GM06990 (cell line): Measurements from ENCODE around the gene CFAP251.

Experiments
- DNase-seq: peaks from one replicate; pipeline ENCODE4 v3.0.0-alpha.2; 2011; ENCODE audit not compliant: insufficient read length; ENCODE audit errors: extremely low read depth
- H3K27me3 ChIP-seq: replicated peaks from 2 replicates; pipeline ENCODE4 v1.6.0; 2011; ENCODE audit warnings: low read length; ENCODE audit not compliant: control insufficient read depth, insufficient read depth
- H3K36me3 ChIP-seq: 2 replicates; pipeline ENCODE4 v1.5.1; 2011; ENCODE audit warnings: low read length; ENCODE audit not compliant: control insufficient read depth, insufficient read depth
- H3K4me3 ChIP-seq: replicated peaks from 2 replicates; pipeline ENCODE4 v1.5.1; 2011; ENCODE audit warnings: low read depth, mild to moderate bottlenecking, control low read depth, low read length
- TF ChIP-seq, protein P1 (sequence below): IDR thresholded peaks from 2 replicates; pipeline ENCODE4 v1.5.1; 2011; ENCODE audit warnings: low read length, control low read depth, mild to moderate bottlenecking, inconsistent platforms; ENCODE audit not compliant: insufficient read depth, poor library complexity, severe bottlenecking

CFAP251 gene

DNA sequence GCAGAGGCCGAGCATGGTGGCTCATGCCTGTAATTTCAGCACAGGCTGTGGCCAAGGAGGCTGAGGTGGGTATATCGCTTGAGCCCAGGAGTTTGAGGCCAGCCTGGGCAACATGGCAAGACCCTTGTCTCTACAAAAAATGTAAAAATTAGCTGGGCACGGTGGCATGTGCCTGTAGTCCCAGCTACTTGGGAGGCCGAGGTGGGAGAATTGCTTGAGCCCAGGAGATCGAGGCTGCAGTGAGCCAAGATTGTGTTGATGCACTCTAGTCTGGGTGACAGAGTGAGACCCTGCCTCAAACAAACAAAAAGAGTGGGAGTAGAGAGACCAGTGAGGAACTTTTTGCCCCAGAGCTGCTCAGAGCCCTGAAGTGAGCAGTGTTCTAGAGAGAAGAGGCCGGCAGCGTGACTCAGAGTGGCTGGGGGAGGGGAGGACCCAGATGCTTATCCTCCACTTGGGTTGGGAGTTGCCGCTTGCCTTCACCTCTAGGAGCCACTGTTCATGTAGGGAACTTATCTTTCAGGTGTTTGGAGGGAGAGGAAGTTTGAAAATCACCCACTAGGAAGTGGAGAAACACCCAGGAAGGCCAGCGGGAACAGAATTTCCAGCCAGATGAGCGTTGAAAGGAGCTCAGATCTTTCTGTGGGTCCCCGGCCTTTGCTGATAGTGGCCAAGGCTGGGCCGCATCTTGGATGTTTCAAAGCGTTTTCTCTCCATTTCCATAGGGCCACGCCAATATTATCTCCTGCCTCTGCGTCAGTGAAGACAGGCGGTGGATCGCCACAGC, 15.3 kb downstream of the CFAP251 start:
- no peaks in the 10 kb centered on the region; the same call in 1 of the 2 replicates for H3K36me3 ChIP-seq
- no peak for DNase-seq

GRCh38 chr12:121934309-121934664, 15.9 kb downstream of the CFAP251 start:
- DNase-seq = no peak
- TF ChIP-seq, protein P1, sequence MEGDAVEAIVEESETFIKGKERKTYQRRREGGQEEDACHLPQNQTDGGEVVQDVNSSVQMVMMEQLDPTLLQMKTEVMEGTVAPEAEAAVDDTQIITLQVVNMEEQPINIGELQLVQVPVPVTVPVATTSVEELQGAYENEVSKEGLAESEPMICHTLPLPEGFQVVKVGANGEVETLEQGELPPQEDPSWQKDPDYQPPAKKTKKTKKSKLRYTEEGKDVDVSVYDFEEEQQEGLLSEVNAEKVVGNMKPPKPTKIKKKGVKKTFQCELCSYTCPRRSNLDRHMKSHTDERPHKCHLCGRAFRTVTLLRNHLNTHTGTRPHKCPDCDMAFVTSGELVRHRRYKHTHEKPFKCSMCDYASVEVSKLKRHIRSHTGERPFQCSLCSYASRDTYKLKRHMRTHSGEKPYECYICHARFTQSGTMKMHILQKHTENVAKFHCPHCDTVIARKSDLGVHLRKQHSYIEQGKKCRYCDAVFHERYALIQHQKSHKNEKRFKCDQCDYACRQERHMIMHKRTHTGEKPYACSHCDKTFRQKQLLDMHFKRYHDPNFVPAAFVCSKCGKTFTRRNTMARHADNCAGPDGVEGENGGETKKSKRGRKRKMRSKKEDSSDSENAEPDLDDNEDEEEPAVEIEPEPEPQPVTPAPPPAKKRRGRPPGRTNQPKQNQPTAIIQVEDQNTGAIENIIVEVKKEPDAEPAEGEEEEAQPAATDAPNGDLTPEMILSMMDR = no peak
- Histone ChIP-seq H3K36me3 (no peaks in the 10 kb centered on the region; the same call in 1 of the 2 replicates), H3K27me3 (no peaks in the 10 kb centered on the region), H3K4me3 (no peak overlapping the region)

More for the DNA sequence above, 15.3 kb downstream of the CFAP251 start:
- Histone ChIP-seq H3K4me3 (no peak overlapping the region), H3K27me3 (no peaks in the 10 kb centered on the region)
- TF ChIP-seq, protein P1 = no peak

DNA sequence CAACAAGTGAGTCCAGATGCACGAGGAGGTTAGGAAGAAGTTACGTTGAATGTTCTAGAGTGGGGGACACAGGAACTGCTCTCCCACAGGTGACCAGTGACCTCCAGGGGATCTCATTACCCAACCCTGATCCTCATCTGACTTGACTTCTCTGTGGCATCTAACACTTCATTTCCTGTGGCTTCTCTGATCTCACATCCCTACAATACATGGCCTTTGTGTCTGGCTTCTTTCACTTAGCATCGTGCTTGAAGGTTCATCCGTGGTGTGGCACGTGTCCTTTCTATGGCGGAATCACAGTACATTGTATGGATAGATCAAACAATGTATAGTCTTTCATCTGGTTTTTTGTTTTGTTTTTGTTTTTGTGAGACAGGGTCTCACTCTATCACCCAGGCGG, 19.3 kb downstream of the CFAP251 start:
- H3K27me3 ChIP-seq = no peaks in the 10 kb centered on the region
- DNase-seq = no peak
- H3K36me3 ChIP-seq = no peaks in the 10 kb centered on the region; the same call in 1 of the 2 replicates
- no peak overlapping the region for H3K4me3 ChIP-seq
- TF ChIP-seq, protein P1 = no peak

DNA sequence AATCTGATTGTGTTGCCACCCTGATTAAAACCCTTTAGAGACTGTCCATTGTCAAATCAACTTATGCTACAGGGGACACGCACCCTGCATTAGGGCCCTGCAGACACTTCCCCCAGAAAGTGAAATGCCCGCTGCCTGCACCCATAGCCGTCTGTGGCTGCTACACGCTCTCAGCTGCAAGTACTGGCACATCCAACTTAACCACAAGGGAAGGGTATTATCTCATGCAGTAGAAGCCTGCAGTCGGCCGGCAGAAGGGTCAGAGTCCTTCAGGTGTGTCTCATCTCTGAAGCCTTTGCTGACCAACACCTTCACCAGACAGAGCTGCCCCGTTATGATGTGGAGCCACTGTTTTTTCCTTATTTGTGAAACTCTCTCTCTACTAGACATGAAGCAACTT, 20.8 kb downstream of the CFAP251 start:
- TF ChIP-seq, protein P1 = no peak
- H3K4me3 ChIP-seq = no peak overlapping the region
- DNase-seq = no peak

GRCh38 chr12:121939992-121940766, 21.8 kb downstream of the CFAP251 start:
- DNase-seq = no peak
- TF ChIP-seq, protein P1 = no peak
- Histone ChIP-seq H3K4me3 (no peak overlapping the region), H3K36me3 (no peaks in the 10 kb centered on the region; the same call in 1 of the 2 replicates), H3K27me3 (no peaks in the 10 kb centered on the region)

More for the DNA sequence above, 20.8 kb downstream of the CFAP251 start:
- H3K27me3 ChIP-seq = no peaks in the 10 kb centered on the region
- no peaks in the 10 kb centered on the region; the same call in 1 of the 2 replicates for H3K36me3 ChIP-seq
